GM23338 (cell line): Measurements from ENCODE around the gene F8.

Experiments
- CREB1 ChIP-seq: fragments of 250-450 bp; sonication (Bioruptor Pico); IDR thresholded peaks from 2 replicates; pipeline ENCODE4 v1.5.0; 2020; ENCODE audit warnings: low read depth, mild to moderate bottlenecking, moderate library complexity
- CTCF ChIP-seq, 2 experiments: fragments of 200-600 bp in 1 of 2; sonication (generic) in 1 of 2; conservative IDR thresholded peaks; 2 replicates each; pipeline versions ENCODE4 v1.5.1 to v1.6.1; 2016 to 2017; ENCODE audit warnings: antibody characterized with exemption in 2 of 2, low read depth in 2 of 2, mild to moderate bottlenecking in 2 of 2, moderate library complexity in 1 of 2
- EZH2 ChIP-seq: fragments of 200-600 bp; sonication (generic); IDR thresholded peaks from one replicate; pipeline ENCODE4 v1.8.0; 2017; ENCODE audit warnings: antibody characterized with exemption, mild to moderate bottlenecking, low read depth; ENCODE audit not compliant: unreplicated experiment
- EZH2phosphoT487 ChIP-seq: fragments of 200-600 bp; sonication (generic); IDR thresholded peaks from one replicate; pipeline ENCODE4 v1.8.1; 2018; ENCODE audit warnings: antibody characterized with exemption; ENCODE audit not compliant: unreplicated experiment
- JUNB ChIP-seq: IDR thresholded peaks from one replicate; pipeline ENCODE4 v1.6.1; 2016; ENCODE audit warnings: antibody characterized with exemption; ENCODE audit not compliant: unreplicated experiment
- NANOG ChIP-seq: IDR thresholded peaks from 2 replicates; pipeline ENCODE4 v1.6.1; 2016; ENCODE audit warnings: antibody characterized with exemption, borderline replicate concordance
- POLR2AphosphoS5 ChIP-seq: IDR thresholded peaks from 2 replicates; pipeline ENCODE4 v1.6.1; 2016; ENCODE audit warnings: antibody characterized with exemption, low read depth
- STAT1 ChIP-seq: IDR thresholded peaks from one replicate; pipeline ENCODE4 v1.6.1; 2016; ENCODE audit warnings: antibody characterized with exemption; ENCODE audit not compliant: unreplicated experiment
- ZNF114 ChIP-seq: fragments of 250-450 bp; sonication (Bioruptor Pico); IDR thresholded peaks from 2 replicates; pipeline ENCODE4 v1.5.0; 2020; ENCODE audit warnings: mild to moderate bottlenecking, moderate library complexity
- ZNF331 ChIP-seq: fragments of 250-450 bp; sonication (Bioruptor Pico); IDR thresholded peaks from 2 replicates; pipeline ENCODE4 v1.5.0; 2020; ENCODE audit warnings: low read depth, mild to moderate bottlenecking, moderate library complexity
- ZNF462 ChIP-seq: fragments of 250-450 bp; sonication (Bioruptor Pico); IDR thresholded peaks from 2 replicates; pipeline ENCODE4 v1.5.0; 2020; ENCODE audit warnings: mild to moderate bottlenecking, moderate library complexity
- TF ChIP-seq, protein P1 (sequence below): IDR thresholded peaks from one replicate; pipeline ENCODE4 v1.6.1; 2018; ENCODE audit warnings: antibody characterized with exemption; ENCODE audit not compliant: unreplicated experiment
- TF ChIP-seq, protein P2 (sequence below): IDR thresholded peaks from 2 replicates; pipeline ENCODE4 v1.6.1; 2016; ENCODE audit warnings: antibody characterized with exemption

DNA sequence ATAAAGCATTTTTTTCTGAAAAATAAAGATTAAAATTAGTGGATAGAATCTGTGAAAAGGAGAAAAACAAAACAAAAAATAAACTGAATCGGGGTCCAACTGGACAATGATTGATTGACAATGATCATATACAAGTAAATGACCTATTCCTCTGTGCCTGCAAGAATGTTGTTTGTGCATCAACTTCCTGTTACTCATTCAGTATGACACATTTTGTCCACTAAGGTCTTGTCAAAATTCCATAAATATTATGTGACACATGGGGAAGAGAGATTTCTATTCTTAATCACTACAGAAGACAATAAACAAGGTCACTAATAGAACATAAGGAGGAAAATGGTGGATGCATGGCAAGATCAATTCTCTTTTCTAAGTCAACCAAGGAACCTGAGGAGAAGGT is 54.9 kb downstream of the F8 start:
- TF ChIP-seq CTCF (conservative IDR thresholded peaks at IDR 0.05; ENCODE audit: low read depth in 2 of 2) (no peak), POLR2AphosphoS5 (no peak), EZH2phosphoT487 (no peak), NANOG (no peak), EZH2 (no peak), CREB1 (CRISPR knock-in tag) (no peak), ZNF462 (CRISPR knock-in tag) (no peak), ZNF331 (CRISPR knock-in tag) (no peak), JUNB (no peak), STAT1 (no peak), ZNF114 (CRISPR knock-in tag) (no peak)
- TF ChIP-seq, protein P1, sequence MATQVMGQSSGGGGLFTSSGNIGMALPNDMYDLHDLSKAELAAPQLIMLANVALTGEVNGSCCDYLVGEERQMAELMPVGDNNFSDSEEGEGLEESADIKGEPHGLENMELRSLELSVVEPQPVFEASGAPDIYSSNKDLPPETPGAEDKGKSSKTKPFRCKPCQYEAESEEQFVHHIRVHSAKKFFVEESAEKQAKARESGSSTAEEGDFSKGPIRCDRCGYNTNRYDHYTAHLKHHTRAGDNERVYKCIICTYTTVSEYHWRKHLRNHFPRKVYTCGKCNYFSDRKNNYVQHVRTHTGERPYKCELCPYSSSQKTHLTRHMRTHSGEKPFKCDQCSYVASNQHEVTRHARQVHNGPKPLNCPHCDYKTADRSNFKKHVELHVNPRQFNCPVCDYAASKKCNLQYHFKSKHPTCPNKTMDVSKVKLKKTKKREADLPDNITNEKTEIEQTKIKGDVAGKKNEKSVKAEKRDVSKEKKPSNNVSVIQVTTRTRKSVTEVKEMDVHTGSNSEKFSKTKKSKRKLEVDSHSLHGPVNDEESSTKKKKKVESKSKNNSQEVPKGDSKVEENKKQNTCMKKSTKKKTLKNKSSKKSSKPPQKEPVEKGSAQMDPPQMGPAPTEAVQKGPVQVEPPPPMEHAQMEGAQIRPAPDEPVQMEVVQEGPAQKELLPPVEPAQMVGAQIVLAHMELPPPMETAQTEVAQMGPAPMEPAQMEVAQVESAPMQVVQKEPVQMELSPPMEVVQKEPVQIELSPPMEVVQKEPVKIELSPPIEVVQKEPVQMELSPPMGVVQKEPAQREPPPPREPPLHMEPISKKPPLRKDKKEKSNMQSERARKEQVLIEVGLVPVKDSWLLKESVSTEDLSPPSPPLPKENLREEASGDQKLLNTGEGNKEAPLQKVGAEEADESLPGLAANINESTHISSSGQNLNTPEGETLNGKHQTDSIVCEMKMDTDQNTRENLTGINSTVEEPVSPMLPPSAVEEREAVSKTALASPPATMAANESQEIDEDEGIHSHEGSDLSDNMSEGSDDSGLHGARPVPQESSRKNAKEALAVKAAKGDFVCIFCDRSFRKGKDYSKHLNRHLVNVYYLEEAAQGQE: no peak
- TF ChIP-seq, protein P2, sequence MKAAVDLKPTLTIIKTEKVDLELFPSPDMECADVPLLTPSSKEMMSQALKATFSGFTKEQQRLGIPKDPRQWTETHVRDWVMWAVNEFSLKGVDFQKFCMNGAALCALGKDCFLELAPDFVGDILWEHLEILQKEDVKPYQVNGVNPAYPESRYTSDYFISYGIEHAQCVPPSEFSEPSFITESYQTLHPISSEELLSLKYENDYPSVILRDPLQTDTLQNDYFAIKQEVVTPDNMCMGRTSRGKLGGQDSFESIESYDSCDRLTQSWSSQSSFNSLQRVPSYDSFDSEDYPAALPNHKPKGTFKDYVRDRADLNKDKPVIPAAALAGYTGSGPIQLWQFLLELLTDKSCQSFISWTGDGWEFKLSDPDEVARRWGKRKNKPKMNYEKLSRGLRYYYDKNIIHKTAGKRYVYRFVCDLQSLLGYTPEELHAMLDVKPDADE: no peak
